ENCODE data around the gene SLC27A1.
"Not testable (repeated sequence)": the region's sequence is repeated elsewhere in the genome, so short reads cannot be mapped to it uniquely, and the experiment has no call there.

Gene SLC27A1

DNA sequence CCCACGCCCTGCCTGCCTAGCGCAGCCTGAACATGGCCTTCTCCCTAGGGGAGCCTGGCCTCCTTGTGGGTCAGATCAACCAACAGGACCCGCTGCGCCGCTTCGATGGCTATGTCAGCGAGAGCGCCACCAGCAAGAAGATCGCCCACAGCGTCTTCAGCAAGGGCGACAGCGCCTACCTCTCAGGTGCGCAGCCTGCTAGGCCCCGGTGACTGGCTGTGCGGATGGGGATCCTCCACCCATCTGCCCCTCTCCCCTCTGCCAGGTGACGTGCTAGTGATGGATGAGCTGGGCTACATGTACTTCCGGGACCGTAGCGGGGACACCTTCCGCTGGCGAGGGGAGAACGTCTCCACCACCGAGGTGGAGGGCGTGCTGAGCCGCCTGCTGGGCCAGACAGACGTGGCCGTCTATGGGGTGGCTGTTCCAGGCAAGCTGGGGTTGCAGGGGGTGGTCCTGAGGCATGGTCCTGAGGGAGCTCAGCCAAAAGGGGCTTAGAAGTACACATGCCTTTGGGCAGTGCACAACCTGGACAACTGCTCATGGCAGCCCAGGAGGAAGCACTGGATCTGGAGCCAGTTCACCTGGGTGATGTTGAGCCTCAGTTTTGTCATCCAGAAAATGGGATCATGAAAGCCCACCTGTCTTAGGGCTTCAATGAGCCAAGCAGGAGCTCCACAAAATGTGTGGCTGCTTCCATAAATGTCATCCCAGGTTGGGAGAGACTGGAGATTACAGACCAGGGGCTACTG lies 30.3 kb downstream of the SLC27A1 start:
- Mint-ChIP-seq H3K9me3 (no peaks in the 10 kb centered on the region), H3K4me1 (peaks cover 29% of the 10 kb centered on the region), H3K36me3 (ENCODE audit: low read depth) (peaks cover 21% of the 10 kb centered on the region), H3K27me3 (ENCODE audit: low read depth) (no peaks in the 10 kb centered on the region), H3K4me3 (no peak overlapping the region), H3K27ac (no peak overlapping the region)
- TF ChIP-seq, protein P1, sequence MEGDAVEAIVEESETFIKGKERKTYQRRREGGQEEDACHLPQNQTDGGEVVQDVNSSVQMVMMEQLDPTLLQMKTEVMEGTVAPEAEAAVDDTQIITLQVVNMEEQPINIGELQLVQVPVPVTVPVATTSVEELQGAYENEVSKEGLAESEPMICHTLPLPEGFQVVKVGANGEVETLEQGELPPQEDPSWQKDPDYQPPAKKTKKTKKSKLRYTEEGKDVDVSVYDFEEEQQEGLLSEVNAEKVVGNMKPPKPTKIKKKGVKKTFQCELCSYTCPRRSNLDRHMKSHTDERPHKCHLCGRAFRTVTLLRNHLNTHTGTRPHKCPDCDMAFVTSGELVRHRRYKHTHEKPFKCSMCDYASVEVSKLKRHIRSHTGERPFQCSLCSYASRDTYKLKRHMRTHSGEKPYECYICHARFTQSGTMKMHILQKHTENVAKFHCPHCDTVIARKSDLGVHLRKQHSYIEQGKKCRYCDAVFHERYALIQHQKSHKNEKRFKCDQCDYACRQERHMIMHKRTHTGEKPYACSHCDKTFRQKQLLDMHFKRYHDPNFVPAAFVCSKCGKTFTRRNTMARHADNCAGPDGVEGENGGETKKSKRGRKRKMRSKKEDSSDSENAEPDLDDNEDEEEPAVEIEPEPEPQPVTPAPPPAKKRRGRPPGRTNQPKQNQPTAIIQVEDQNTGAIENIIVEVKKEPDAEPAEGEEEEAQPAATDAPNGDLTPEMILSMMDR (IDR thresholded peaks at IDR 0.05; ENCODE audit: unreplicated experiment in 3 of 3), result no peak

DNA sequence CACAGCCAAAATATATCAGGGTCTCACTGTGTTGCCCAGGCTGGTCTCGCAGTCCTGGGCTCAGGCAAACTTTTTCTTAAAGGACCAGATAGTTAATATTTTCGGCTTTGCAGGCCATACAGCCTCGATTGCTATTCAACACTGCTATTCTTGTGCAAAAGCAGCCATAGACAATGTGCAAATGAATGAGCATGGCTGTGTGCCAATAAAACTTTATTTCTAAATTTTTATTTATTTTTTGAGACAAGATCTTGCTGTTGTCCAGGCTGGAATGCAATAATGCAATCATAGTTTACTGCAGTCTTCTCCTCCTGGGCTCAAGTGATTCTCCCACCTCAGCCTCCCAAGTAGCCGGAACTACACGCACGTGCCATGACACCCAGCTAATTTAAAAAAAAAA lies 32.9 kb downstream of the SLC27A1 start:
- Mint-ChIP-seq H3K9me3 (no peaks in the 10 kb centered on the region), H3K27ac (no peak overlapping the region), H3K4me1 (peaks cover 18% of the 10 kb centered on the region), H3K36me3 (ENCODE audit: low read depth) (peaks cover 21% of the 10 kb centered on the region), H3K27me3 (ENCODE audit: low read depth) (no peaks in the 10 kb centered on the region), H3K4me3 (no peak overlapping the region)
- TF ChIP-seq, protein P1 (IDR thresholded peaks at IDR 0.05; ENCODE audit: unreplicated experiment in 3 of 3), result no peak

DNA sequence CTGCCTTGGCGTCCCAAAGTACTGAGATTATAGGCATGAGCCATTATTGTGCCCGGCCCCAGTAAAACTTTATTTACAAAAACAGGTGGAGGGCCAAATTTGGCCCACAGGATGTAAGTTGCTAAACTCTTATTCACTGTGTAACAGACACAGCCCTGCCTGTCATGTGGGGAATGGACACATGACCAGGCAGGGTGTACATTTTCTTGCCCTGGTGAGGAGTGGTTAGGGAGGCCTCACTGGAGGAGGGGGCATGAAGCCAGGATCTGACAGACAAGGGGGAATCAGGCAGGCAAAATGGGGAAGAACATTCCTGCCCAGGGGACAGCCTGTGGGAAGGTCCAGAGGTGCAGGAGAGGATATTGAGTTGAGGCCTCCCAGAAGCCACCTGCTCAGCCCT lies 33.7 kb downstream of the SLC27A1 start:
- H3K9me3 Mint-ChIP-seq, result no peaks in the 10 kb centered on the region
- no peak overlapping the region for H3K4me3 Mint-ChIP-seq
- no peak overlapping the region for H3K27ac Mint-ChIP-seq
- H3K4me1 Mint-ChIP-seq, result peaks cover 10% of the 10 kb centered on the region
- peaks cover 21% of the 10 kb centered on the region for H3K36me3 Mint-ChIP-seq (ENCODE audit: low read depth)
- H3K27me3 Mint-ChIP-seq (ENCODE audit: low read depth), result no peaks in the 10 kb centered on the region
- TF ChIP-seq, protein P1 (IDR thresholded peaks at IDR 0.05; ENCODE audit: unreplicated experiment in 3 of 3), result no peak

DNA sequence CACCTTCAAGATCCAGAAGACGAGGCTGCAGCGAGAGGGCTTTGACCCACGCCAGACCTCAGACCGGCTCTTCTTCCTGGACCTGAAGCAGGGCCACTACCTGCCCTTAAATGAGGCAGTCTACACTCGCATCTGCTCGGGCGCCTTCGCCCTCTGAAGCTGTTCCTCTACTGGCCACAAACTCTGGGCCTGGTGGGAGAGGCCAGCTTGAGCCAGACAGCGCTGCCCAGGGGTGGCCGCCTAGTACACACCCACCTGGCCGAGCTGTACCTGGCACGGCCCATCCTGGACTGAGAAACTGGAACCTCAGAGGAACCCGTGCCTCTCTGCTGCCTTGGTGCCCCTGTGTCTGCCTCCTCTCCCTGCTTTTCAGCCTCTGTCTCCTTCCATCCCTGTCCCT lies 34.1 kb downstream of the SLC27A1 start:
- no peaks in the 10 kb centered on the region for H3K27me3 Mint-ChIP-seq (ENCODE audit: low read depth)
- H3K4me1 Mint-ChIP-seq, result peaks cover 8% of the 10 kb centered on the region
- peaks cover 21% of the 10 kb centered on the region for H3K36me3 Mint-ChIP-seq (ENCODE audit: low read depth)
- H3K9me3 Mint-ChIP-seq, result no peaks in the 10 kb centered on the region
- H3K4me3 Mint-ChIP-seq, result no peak overlapping the region
- TF ChIP-seq, protein P1 (IDR thresholded peaks at IDR 0.05; ENCODE audit: unreplicated experiment in 3 of 3), result no peak
- no peak overlapping the region for H3K27ac Mint-ChIP-seq

DNA sequence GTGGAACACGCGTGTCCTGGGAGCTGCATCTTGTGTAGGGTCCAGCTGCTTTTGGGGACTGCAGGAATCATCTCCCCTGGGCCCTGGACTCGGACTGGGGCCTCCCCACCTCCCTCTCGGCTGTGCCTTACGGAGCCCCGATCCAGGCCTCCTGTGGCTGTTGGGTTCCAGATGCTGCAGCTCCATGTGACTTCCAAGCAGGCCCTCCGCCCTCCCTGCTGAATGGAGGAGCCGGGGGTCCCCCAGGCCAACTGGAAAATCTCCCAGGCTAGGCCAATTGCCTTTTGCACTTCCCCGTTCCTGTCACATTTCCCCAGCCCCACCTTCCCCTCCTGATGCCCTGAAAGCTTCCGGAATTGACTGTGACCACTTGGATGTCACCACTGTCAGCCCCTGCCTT lies 34.9 kb downstream of the SLC27A1 start:
- TF ChIP-seq, protein P1 (IDR thresholded peaks at IDR 0.05; ENCODE audit: unreplicated experiment in 3 of 3), result no peak
- Mint-ChIP-seq H3K27ac (no peak overlapping the region), H3K27me3 (ENCODE audit: low read depth) (no peaks in the 10 kb centered on the region), H3K4me3 (no peak overlapping the region), H3K36me3 (ENCODE audit: low read depth) (peaks cover 16% of the 10 kb centered on the region), H3K4me1 (peaks cover 5% of the 10 kb centered on the region), H3K9me3 (no peaks in the 10 kb centered on the region)

DNA sequence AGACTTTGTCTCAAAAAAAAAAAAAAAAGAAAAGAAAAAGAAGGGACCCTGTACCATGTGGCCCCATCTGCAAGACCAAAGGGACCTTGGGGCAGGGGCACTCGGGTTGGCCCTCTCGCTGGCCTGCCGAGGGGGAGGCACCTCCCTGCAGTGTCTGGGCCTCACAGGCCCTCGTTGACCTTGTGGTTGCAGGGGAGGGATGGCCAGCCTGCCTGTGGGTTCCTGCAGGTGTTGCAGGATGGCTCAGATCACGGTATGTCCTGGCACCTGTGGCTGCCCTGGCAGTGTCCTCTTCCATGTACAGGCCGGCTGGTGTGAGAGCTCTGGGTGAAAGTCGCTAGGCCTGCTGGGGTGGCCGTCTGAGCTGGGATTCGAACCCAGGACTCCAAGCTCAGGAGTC lies 36.4 kb downstream of the SLC27A1 start:
- H3K4me3 Mint-ChIP-seq, result no peak overlapping the region
- TF ChIP-seq, protein P1 (IDR thresholded peaks at IDR 0.05; ENCODE audit: unreplicated experiment in 3 of 3), result no peak
- no peaks in the 10 kb centered on the region for H3K9me3 Mint-ChIP-seq
- H3K27me3 Mint-ChIP-seq (ENCODE audit: low read depth), result no peaks in the 10 kb centered on the region
- H3K4me1 Mint-ChIP-seq, result peaks cover 15% of the 10 kb centered on the region
- no peak overlapping the region for H3K27ac Mint-ChIP-seq
- H3K36me3 Mint-ChIP-seq (ENCODE audit: low read depth), result peaks cover 13% of the 10 kb centered on the region

DNA sequence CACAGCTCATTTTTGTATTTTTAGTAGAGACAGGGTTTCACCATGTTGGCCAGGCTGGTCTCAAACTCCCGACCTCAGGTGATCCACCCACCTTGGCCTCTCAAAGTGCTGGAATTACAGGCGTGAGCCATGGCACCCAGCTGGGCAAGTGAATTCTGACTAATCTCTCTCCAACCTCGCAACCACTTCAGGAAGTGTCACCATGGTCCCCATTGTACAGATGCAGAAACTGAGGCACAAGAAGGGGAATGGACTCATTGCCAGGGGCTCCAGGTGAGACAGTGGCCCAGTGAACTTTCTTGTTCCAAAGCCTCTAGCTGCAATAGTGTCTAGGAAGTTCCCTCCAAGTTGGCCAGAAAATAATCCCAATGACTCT lies 38.2 kb downstream of the SLC27A1 start:
- H3K27me3 Mint-ChIP-seq (ENCODE audit: low read depth); H3K36me3 Mint-ChIP-seq (ENCODE audit: low read depth); H3K4me3 Mint-ChIP-seq; H3K9me3 Mint-ChIP-seq: not testable (repeated sequence)
- Mint-ChIP-seq H3K4me1 (peaks cover 18% of the 10 kb centered on the region), H3K27ac (peak overlapping the region in 1 of 3 experiments; percentile 62)
